Measurements from ENCODE around the gene EXOG.
"Not testable (repeated sequence)": the region's sequence is repeated elsewhere in the genome, so short reads cannot be mapped to it uniquely, and the experiment has no call there.

EXOG gene

DNA sequence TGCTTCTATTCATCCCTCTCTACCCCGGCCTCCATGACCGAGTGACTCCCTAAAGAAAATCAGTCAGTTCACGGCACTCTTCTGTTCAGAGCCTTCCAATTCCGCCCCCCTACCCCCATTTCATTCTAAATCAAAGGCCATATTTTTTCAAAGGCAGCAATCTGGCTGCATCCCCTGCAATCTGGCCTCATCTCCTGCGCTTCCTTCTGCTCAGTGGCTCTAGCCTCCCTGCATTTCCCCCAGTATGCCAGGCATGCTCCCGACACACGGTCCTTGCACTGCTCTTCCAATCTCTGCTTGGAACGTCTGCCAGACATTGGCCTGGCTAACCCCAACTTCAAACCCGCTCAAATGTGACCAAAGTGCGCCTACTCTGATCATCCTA, 67.7 kb downstream of the EXOG start:
- Histone ChIP-seq H3K4me3 (ENCODE audit: low read depth, low read length) (no peak overlapping the region), H3K4me1 (no peaks in the 10 kb centered on the region), H3K27me3 (no peaks in the 10 kb centered on the region), H3K36me3 (no peaks in the 10 kb centered on the region), H3K9me3 (no peaks in the 10 kb centered on the region)
- DNase-seq, result no peak
- TF ChIP-seq, protein P1, sequence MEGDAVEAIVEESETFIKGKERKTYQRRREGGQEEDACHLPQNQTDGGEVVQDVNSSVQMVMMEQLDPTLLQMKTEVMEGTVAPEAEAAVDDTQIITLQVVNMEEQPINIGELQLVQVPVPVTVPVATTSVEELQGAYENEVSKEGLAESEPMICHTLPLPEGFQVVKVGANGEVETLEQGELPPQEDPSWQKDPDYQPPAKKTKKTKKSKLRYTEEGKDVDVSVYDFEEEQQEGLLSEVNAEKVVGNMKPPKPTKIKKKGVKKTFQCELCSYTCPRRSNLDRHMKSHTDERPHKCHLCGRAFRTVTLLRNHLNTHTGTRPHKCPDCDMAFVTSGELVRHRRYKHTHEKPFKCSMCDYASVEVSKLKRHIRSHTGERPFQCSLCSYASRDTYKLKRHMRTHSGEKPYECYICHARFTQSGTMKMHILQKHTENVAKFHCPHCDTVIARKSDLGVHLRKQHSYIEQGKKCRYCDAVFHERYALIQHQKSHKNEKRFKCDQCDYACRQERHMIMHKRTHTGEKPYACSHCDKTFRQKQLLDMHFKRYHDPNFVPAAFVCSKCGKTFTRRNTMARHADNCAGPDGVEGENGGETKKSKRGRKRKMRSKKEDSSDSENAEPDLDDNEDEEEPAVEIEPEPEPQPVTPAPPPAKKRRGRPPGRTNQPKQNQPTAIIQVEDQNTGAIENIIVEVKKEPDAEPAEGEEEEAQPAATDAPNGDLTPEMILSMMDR (IDR thresholded peaks at IDR 0.05; ENCODE audit: low read depth, low read length), result no peak

GRCh38 chr3:38564631-38565338, 68.6 kb downstream of the EXOG start:
- Histone ChIP-seq H3K9me3 (no peaks in the 10 kb centered on the region), H3K36me3 (no peaks in the 10 kb centered on the region), H3K4me1 (no peaks in the 10 kb centered on the region), H3K4me3 (ENCODE audit: low read depth, low read length) (no peak overlapping the region), H3K27me3 (no peaks in the 10 kb centered on the region)
- DNase-seq, result no peak
- TF ChIP-seq, protein P1 (IDR thresholded peaks at IDR 0.05; ENCODE audit: low read depth, low read length), result no peak

DNA sequence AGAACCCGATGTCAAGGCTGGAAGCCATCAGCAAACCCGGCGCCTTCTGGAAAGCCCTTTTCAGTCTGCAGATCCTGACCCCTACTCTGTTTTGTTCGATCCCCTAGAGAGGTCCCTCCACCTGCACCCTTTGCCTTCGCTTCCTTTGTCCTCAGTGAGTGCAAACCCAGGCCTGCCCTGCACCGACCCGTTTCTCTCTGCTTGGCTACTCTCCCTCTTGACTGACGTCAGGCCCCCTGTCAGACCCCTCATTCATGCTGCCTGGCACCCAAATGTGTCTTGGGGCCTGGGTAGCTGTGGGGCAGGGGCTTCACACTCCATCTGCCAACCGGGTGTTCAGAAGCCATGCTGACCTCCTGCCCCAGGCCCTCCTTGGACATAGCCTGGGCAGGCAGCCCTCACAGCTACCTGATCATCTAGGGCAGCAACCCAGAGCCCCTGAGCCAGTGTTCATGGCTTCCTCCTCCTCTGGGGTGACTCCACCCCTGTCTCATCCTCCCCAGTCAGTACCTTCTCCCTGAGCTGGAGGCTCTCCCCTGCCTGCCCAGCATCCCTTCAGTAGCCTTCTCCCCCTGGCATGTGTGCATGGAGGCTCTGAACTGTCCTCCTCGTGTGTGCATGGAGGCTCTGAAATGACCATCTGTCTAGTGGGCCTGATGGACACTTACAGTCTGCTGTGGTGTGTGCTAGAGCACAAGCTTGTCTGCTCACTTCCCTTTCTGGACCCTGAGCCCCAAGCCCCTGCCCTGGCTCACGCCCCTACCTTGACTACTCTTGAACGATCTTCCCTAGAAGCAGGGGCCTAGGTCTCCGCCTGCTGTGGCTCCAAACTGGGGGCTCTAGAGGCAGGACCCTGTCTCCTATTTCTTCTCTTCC, 69.4 kb downstream of the EXOG start:
- no peaks in the 10 kb centered on the region for H3K27me3 ChIP-seq
- no peaks in the 10 kb centered on the region for H3K36me3 ChIP-seq

GRCh38 chr3:38566215-38566528, 70.0 kb downstream of the EXOG start:
- no peaks in the 10 kb centered on the region for H3K9me3 ChIP-seq
- no peak overlapping the region for H3K4me3 ChIP-seq (ENCODE audit: low read depth, low read length)
- no peaks in the 10 kb centered on the region for H3K4me1 ChIP-seq
- TF ChIP-seq, protein P1 (IDR thresholded peaks at IDR 0.05; ENCODE audit: low read depth, low read length), result no peak
- no peaks in the 10 kb centered on the region for H3K36me3 ChIP-seq
- H3K27me3 ChIP-seq, result no peaks in the 10 kb centered on the region
- DNase-seq, result no peak

More for the DNA sequence above, 69.4 kb downstream of the EXOG start:
- Histone ChIP-seq H3K4me1 (no peaks in the 10 kb centered on the region), H3K9me3 (no peaks in the 10 kb centered on the region), H3K4me3 (ENCODE audit: low read depth, low read length) (no peak overlapping the region)
- no peak for DNase-seq
- TF ChIP-seq, protein P1 (IDR thresholded peaks at IDR 0.05; ENCODE audit: low read depth, low read length), result no peak

- not testable (repeated sequence) for H3K4me3 ChIP-seq (ENCODE audit: low read depth, low read length); H3K36me3 ChIP-seq; H3K27me3 ChIP-seq; H3K4me1 ChIP-seq; H3K9me3 ChIP-seq; DNase-seq
Observed at GRCh38 chr3:38566794-38567193, 70.7 kb downstream of the EXOG start.

GRCh38 chr3:38567498-38567897, 71.4 kb downstream of the EXOG start:
- H3K27me3 ChIP-seq, result no peaks in the 10 kb centered on the region
- DNase-seq, result no peak
- TF ChIP-seq, protein P1 (IDR thresholded peaks at IDR 0.05; ENCODE audit: low read depth, low read length), result no peak
- no peak overlapping the region for H3K4me3 ChIP-seq (ENCODE audit: low read depth, low read length)
- H3K4me1 ChIP-seq, result no peaks in the 10 kb centered on the region
- no peaks in the 10 kb centered on the region for H3K9me3 ChIP-seq
- no peaks in the 10 kb centered on the region for H3K36me3 ChIP-seq

Measured in BE2C (cell line).